HL-60 (cell line): ENCODE results near the gene PLIN1.

Experiments used
- POLR2AphosphoS5 ChIP-seq: IDR thresholded peaks from 2 replicates; pipeline ENCODE4 v1.6.1; 2012; ENCODE audit warnings: low read depth
- TF ChIP-seq, protein P1 (sequence below): IDR thresholded peaks from one replicate; pipeline ENCODE4 v1.5.1; 2011; ENCODE audit warnings: low read length, control low read depth, inconsistent platforms; ENCODE audit not compliant: insufficient read depth
- TF ChIP-seq, protein P2 (sequence below): IDR thresholded peaks from 2 replicates; pipeline ENCODE4 v1.6.1; 2012; ENCODE audit warnings: low read depth; ENCODE audit not compliant: insufficient replicate concordance

DNA sequence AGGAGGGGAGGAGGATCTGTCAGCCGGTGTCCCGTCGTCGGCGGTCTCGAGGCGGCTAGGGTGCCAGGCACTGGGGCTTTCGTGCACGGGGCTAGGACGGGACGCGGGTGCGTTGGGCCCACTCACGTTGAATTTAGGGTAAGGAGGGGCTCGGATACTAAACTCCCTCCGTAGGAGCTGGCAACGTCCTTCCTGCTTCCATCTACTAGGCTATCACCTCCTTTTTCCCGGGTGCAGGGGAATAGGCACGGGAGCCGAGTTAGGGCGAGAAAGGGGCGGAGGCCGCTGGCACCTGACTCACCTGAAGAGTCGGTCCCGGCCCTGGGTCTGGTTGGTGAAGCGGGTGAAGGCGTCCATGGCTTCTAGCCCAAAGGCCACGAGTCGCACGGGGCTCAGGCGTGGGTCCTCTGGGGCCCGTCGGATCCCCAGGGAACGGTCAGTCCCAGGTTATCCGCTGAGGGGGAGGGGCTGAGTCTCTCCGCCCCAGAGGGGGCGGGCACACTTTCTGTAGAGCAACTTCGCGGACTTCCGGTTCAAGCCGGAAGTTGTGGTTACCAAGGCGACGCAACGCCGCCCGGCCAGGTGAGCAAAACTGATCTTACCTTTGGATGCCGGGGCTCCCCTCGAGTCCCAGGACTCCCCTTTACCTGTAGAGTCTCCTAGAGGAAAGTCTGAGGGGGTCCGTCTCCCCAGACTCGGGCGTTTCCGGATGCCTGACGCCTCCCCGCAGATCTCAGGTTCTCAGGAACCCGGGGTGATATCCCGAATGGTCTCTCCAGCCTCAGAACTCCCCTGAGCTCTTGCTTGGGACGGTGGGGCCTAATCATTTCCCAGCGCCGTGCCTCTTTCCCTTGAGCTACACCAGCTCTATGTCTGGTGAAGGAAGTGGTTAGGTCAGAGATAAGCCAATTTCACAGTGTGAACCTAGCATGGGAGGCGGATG, 11.4 kb upstream of the PLIN1 start, which contains the start of the genes PEX11A and WDR93:
- TF ChIP-seq, protein P1, sequence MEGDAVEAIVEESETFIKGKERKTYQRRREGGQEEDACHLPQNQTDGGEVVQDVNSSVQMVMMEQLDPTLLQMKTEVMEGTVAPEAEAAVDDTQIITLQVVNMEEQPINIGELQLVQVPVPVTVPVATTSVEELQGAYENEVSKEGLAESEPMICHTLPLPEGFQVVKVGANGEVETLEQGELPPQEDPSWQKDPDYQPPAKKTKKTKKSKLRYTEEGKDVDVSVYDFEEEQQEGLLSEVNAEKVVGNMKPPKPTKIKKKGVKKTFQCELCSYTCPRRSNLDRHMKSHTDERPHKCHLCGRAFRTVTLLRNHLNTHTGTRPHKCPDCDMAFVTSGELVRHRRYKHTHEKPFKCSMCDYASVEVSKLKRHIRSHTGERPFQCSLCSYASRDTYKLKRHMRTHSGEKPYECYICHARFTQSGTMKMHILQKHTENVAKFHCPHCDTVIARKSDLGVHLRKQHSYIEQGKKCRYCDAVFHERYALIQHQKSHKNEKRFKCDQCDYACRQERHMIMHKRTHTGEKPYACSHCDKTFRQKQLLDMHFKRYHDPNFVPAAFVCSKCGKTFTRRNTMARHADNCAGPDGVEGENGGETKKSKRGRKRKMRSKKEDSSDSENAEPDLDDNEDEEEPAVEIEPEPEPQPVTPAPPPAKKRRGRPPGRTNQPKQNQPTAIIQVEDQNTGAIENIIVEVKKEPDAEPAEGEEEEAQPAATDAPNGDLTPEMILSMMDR: no peak
- no peak for TF ChIP-seq POLR2AphosphoS5
- TF ChIP-seq, protein P2, sequence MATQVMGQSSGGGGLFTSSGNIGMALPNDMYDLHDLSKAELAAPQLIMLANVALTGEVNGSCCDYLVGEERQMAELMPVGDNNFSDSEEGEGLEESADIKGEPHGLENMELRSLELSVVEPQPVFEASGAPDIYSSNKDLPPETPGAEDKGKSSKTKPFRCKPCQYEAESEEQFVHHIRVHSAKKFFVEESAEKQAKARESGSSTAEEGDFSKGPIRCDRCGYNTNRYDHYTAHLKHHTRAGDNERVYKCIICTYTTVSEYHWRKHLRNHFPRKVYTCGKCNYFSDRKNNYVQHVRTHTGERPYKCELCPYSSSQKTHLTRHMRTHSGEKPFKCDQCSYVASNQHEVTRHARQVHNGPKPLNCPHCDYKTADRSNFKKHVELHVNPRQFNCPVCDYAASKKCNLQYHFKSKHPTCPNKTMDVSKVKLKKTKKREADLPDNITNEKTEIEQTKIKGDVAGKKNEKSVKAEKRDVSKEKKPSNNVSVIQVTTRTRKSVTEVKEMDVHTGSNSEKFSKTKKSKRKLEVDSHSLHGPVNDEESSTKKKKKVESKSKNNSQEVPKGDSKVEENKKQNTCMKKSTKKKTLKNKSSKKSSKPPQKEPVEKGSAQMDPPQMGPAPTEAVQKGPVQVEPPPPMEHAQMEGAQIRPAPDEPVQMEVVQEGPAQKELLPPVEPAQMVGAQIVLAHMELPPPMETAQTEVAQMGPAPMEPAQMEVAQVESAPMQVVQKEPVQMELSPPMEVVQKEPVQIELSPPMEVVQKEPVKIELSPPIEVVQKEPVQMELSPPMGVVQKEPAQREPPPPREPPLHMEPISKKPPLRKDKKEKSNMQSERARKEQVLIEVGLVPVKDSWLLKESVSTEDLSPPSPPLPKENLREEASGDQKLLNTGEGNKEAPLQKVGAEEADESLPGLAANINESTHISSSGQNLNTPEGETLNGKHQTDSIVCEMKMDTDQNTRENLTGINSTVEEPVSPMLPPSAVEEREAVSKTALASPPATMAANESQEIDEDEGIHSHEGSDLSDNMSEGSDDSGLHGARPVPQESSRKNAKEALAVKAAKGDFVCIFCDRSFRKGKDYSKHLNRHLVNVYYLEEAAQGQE: no peak
